ENCODE data around the gene TACC3.

GRCh38 chr4:1766106-1767060 lies 45.1 kb downstream of the TACC3 start:
- TF ChIP-seq, protein P1, sequence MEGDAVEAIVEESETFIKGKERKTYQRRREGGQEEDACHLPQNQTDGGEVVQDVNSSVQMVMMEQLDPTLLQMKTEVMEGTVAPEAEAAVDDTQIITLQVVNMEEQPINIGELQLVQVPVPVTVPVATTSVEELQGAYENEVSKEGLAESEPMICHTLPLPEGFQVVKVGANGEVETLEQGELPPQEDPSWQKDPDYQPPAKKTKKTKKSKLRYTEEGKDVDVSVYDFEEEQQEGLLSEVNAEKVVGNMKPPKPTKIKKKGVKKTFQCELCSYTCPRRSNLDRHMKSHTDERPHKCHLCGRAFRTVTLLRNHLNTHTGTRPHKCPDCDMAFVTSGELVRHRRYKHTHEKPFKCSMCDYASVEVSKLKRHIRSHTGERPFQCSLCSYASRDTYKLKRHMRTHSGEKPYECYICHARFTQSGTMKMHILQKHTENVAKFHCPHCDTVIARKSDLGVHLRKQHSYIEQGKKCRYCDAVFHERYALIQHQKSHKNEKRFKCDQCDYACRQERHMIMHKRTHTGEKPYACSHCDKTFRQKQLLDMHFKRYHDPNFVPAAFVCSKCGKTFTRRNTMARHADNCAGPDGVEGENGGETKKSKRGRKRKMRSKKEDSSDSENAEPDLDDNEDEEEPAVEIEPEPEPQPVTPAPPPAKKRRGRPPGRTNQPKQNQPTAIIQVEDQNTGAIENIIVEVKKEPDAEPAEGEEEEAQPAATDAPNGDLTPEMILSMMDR (IDR thresholded peaks at IDR 0.05): no peak
- no peak for TF ChIP-seq POLR2A (IDR thresholded peaks at IDR 0.05; ENCODE audit: low read depth)
- TF ChIP-seq EP300 (IDR thresholded peaks at IDR 0.05): no peak

All from esophagus muscularis mucosa (tissue), 4 donors.